Fibroblast of lung (primary cell): ENCODE results near the gene DEPDC1B. TPM values are rescaled to one million over a fixed set of nuclear protein-coding genes. Genes with fewer than 3 reads are reported as not detected.

Experiments
- DNase-seq, 2 donors: peaks; one replicate each; pipeline versions ENCODE4 v3.0.0 to v3.0.0-alpha.2; 2010; ENCODE audit warnings: low read depth in 2 of 2
- H2AFZ ChIP-seq: 2 replicates; pipeline ENCODE4 v1.5.1; 2012; ENCODE audit warnings: low read length, control low read depth, inconsistent platforms
- H3K27ac ChIP-seq: 2 replicates; pipeline ENCODE4 v1.5.1; 2011; ENCODE audit warnings: low read length, control low read depth; ENCODE audit not compliant: insufficient read depth
- H3K27me3 ChIP-seq: 2 replicates; pipeline ENCODE4 v1.5.1; 2011; ENCODE audit warnings: mild to moderate bottlenecking, low read length; ENCODE audit not compliant: control insufficient read depth, insufficient read depth
- H3K36me3 ChIP-seq: 2 replicates; pipeline ENCODE4 v1.5.1; 2011; ENCODE audit warnings: low read length; ENCODE audit not compliant: control insufficient read depth, insufficient read depth
- H3K4me1 ChIP-seq: 2 replicates; pipeline ENCODE4 v1.5.1; 2011; ENCODE audit warnings: low read length; ENCODE audit not compliant: control insufficient read depth, insufficient read depth; ENCODE audit errors: extremely low read depth
- H3K4me2 ChIP-seq: 2 replicates; pipeline ENCODE4 v1.5.1; 2011; ENCODE audit warnings: low read length, control low read depth; ENCODE audit not compliant: insufficient read depth; ENCODE audit errors: extremely low read depth
- H3K4me3 ChIP-seq, 4 experiments: fragments of 200-600 bp in 1 of 4; sonication (generic) in 1 of 4; replicated peaks in 1 of 4; 2 replicates each; pipeline ENCODE4 v1.5.1; 2011 to 2016; ENCODE audit warnings: low read length in 4 of 4, low read depth in 3 of 4, mild to moderate bottlenecking in 3 of 4, control low read depth in 2 of 4, inconsistent platforms in 1 of 4, mixed read lengths in 1 of 4; ENCODE audit not compliant: insufficient read depth in 1 of 4; ENCODE audit errors: control extremely low read depth in 1 of 4
- H3K79me2 ChIP-seq: 2 replicates; pipeline ENCODE4 v1.5.1; 2012; ENCODE audit warnings: mild to moderate bottlenecking, low read length, inconsistent platforms; ENCODE audit not compliant: control insufficient read depth, insufficient read depth
- H3K9ac ChIP-seq: 2 replicates; pipeline ENCODE4 v1.5.1; 2011; ENCODE audit warnings: mild to moderate bottlenecking, low read length, control low read depth; ENCODE audit not compliant: insufficient read depth
- H3K9me3 ChIP-seq: 2 replicates; pipeline ENCODE4 v1.5.1; 2012; ENCODE audit warnings: low read depth, low read length; ENCODE audit not compliant: control insufficient read depth, insufficient read depth
- H4K20me1 ChIP-seq: 2 replicates; pipeline ENCODE4 v1.5.1; 2011; ENCODE audit warnings: low read length; ENCODE audit not compliant: control insufficient read depth, insufficient read depth; ENCODE audit errors: extremely low read depth
- CTCF ChIP-seq, 2 donors: IDR thresholded peaks in 1 of 2; conservative IDR thresholded peaks in 1 of 2; 1 replicate in 1 of 2; 2 replicates in 1 of 2; pipeline ENCODE4 v1.5.1; 2011 to 2012; ENCODE audit warnings: low read length in 2 of 2, control low read depth in 1 of 2, inconsistent platforms in 1 of 2, low read depth in 1 of 2, mild to moderate bottlenecking in 1 of 2
- EZH2 ChIP-seq: IDR thresholded peaks from 2 replicates; pipeline ENCODE4 v1.5.1; 2012; ENCODE audit warnings: low read length, control low read depth, mild to moderate bottlenecking; ENCODE audit errors: missing control alignments
- polyA plus RNA-seq, 2 donors: library from polyadenylated mRNA; depleted of rRNA in 1 of 2; stranded (reverse) in 1 of 2; unstranded in 1 of 2; fragments of >200 nt; gene quantifications; 2 replicates each; pipeline ENCODE4 v1.2.1, GENCODE V29; 2011 to 2012; ENCODE audit warnings: missing spikeins in 1 of 2
- total RNA-seq: library from RNA; depleted of rRNA; stranded (reverse); fragments of >200 nt; gene quantifications from 2 replicates; pipeline ENCODE4 v1.2.1, GENCODE V29; 2014

The DEPDC1B gene
- total and polyA plus RNA-seq, 2 donors (not counting 1 experiment from before 2014, with no cell fraction given), result 2.5 to 3.2 TPM

GRCh38 chr5:60651872-60652620, 47.9 kb downstream of the DEPDC1B start:
- Histone ChIP-seq H3K79me2 (no peaks in the 10 kb centered on the region), H3K27me3 (no peaks in the 10 kb centered on the region), H3K27ac (peak overlapping the region; percentile 62), H3K9me3 (no peaks in the 10 kb centered on the region), H3K36me3 (no peaks in the 10 kb centered on the region), H2AFZ (peak overlapping the region; percentile 3), H3K9ac (no peak overlapping the region), H3K4me1 (peaks cover 6% of the 10 kb centered on the region), H3K4me3 (peak overlapping the region in 2 of 4 experiments; percentile 5 to 30), H3K4me2 (peak overlapping the region; percentile 49), H4K20me1 (no peaks in the 10 kb centered on the region)
- DNase-seq, result peak; percentile 86 to 95
- no peak for TF ChIP-seq EZH2
- no peak for TF ChIP-seq CTCF (conservative IDR thresholded peaks at IDR 0.05 in 1 of 2, IDR thresholded peaks at IDR 0.05 in 1 of 2; ENCODE audit: low read depth in 1 of 2, low read length in 2 of 2)

- Histone ChIP-seq H3K9ac (no peak overlapping the region), H3K4me2 (no peak overlapping the region), H4K20me1 (no peaks in the 10 kb centered on the region), H3K79me2 (no peaks in the 10 kb centered on the region), H3K27ac (no peak overlapping the region), H3K27me3 (no peaks in the 10 kb centered on the region), H2AFZ (no peak overlapping the region), H3K4me3 (no peak overlapping the region), H3K4me1 (peaks cover 6% of the 10 kb centered on the region), H3K36me3 (no peaks in the 10 kb centered on the region), H3K9me3 (no peaks in the 10 kb centered on the region)
- DNase-seq, result peak; percentile 25 to 59
- TF ChIP-seq CTCF (conservative IDR thresholded peaks at IDR 0.05 in 1 of 2, IDR thresholded peaks at IDR 0.05 in 1 of 2; ENCODE audit: low read depth in 1 of 2, low read length in 2 of 2), result peak; percentile 63 to 78
- no peak for TF ChIP-seq EZH2
Measured at GRCh38 chr5:60649288-60649917, 50.6 kb downstream of the DEPDC1B start.

GRCh38 chr5:60648175-60648574, 51.8 kb downstream of the DEPDC1B start:
- Histone ChIP-seq H3K9ac (no peak overlapping the region), H3K27ac (no peak overlapping the region), H3K36me3 (no peaks in the 10 kb centered on the region), H3K27me3 (no peaks in the 10 kb centered on the region), H3K79me2 (no peaks in the 10 kb centered on the region), H3K4me1 (peaks cover 6% of the 10 kb centered on the region), H3K4me3 (no peak overlapping the region), H4K20me1 (no peaks in the 10 kb centered on the region), H3K4me2 (no peak overlapping the region), H2AFZ (no peak overlapping the region), H3K9me3 (no peaks in the 10 kb centered on the region)
- DNase-seq, result no peak
- no peak for TF ChIP-seq CTCF (conservative IDR thresholded peaks at IDR 0.05 in 1 of 2, IDR thresholded peaks at IDR 0.05 in 1 of 2; ENCODE audit: low read depth in 1 of 2, low read length in 2 of 2)
- TF ChIP-seq EZH2, result no peak
